HepG2 (cell line): Measurements from ENCODE around the gene SLC6A12. TPM values are rescaled to one million over a fixed set of nuclear protein-coding genes. Genes with fewer than 3 reads are reported as not detected.

Experiments
- ATAC-seq: fragments of 200-7000 bp; cut with Tn5 transposase; 3 replicates; pipeline ENCODE4 v1.9.1; 2020; ENCODE audit warnings: mild to moderate bottlenecking, moderate library complexity
- BruUV-seq: library from RNA; stranded (reverse); fragments of 400-500 nt; replicated peaks from 2 replicates; lab custom pipeline; 2021; lab: Mats Ljungman, UMichigan
- CTCF ChIA-PET: fragments of 300-600 bp; formaldehyde crosslinking; extraction: SDS; loops from one replicate; lab custom pipeline; 2021; ENCODE audit warnings: low total read pairs, inconsistent platforms, low intra/inter-chr PET ratio; lab: Yijun Ruan, JAX
- POLR2A ChIA-PET: fragments of 350-600 bp; sonication (Branson Sonifier 250); formaldehyde crosslinking; loops from one replicate; lab custom pipeline; 2020; ENCODE audit warnings: antibody characterized with exemption, inconsistent platforms; lab: Yijun Ruan, JAX
- DNase-seq: peaks from one replicate; pipeline ENCODE4 v3.0.0-alpha.2; 2015; ENCODE audit warnings: low spot score
- FAIRE-seq: peaks from 3 replicates; lab custom pipeline; 2011; peaks lifted over from hg19 to GRCh38; lab: Jason Lieb, UNC
- H2AFZ ChIP-seq: one replicate; pipeline ENCODE4 v1.6.1; 2011; ENCODE audit warnings: low read length, inconsistent platforms
- H3K27ac ChIP-seq: fragments of 300-600 bp; 3 replicates; pipeline ENCODE4 v1.8.0; 2011; ENCODE audit warnings: mixed run types, mild to moderate bottlenecking, mixed read lengths, low read length, inconsistent platforms; ENCODE audit not compliant: insufficient read depth; ENCODE audit errors: extremely low read length
- H3K27me3 ChIP-seq, 2 experiments: fragments of 200-600 bp in 1 of 2; 2 replicates in 1 of 2; 3 replicates in 1 of 2; pipeline versions ENCODE4 v1.6.0 to v1.8.0; 2011; ENCODE audit warnings: low read length in 2 of 2, mild to moderate bottlenecking in 2 of 2, moderate library complexity in 2 of 2, inconsistent platforms in 1 of 2; ENCODE audit not compliant: insufficient read depth in 2 of 2, control insufficient read depth in 1 of 2
- H3K36me3 ChIP-seq, 2 experiments: fragments of 200-600 bp in 1 of 2; replicated peaks in 1 of 2; 2 replicates in 1 of 2; 3 replicates in 1 of 2; pipeline versions ENCODE4 v1.5.1 to v1.8.0; 2011; ENCODE audit warnings: low read length in 2 of 2, inconsistent platforms in 1 of 2; ENCODE audit not compliant: insufficient read depth in 2 of 2, control insufficient read depth in 1 of 2
- H3K4me1 ChIP-seq: 2 replicates; pipeline ENCODE4 v1.5.1; 2012; ENCODE audit warnings: low read length, inconsistent platforms; ENCODE audit not compliant: insufficient read depth
- H3K4me2 ChIP-seq: 2 replicates; pipeline ENCODE4 v1.6.0; 2011; ENCODE audit warnings: low read depth, low read length, inconsistent platforms
- H3K4me3 ChIP-seq, 3 experiments: fragments of 200-600 bp in 1 of 3; sonication (generic), shearing (Covaris generic) in 1 of 3; replicated peaks in 1 of 3; 2 replicates each; pipeline ENCODE4 v1.5.1; 2011 to 2016; ENCODE audit warnings: low read length in 3 of 3, inconsistent platforms in 2 of 3, low read depth in 2 of 3, mild to moderate bottlenecking in 2 of 3, control low read depth in 1 of 3, mixed read lengths in 1 of 3; ENCODE audit not compliant: insufficient read depth in 1 of 3
- H3K79me2 ChIP-seq: one replicate; pipeline ENCODE4 v1.6.1; 2011; ENCODE audit warnings: low read length, inconsistent platforms; ENCODE audit not compliant: insufficient read depth
- H3K9ac ChIP-seq: 2 replicates; pipeline ENCODE4 v1.6.0; 2011; ENCODE audit warnings: mild to moderate bottlenecking, low read depth, low read length, inconsistent platforms; ENCODE audit not compliant: insufficient read depth
- H3K9me3 ChIP-seq: 2 replicates; pipeline ENCODE4 v1.5.1; 2012; ENCODE audit warnings: mild to moderate bottlenecking, low read length
- H4K20me1 ChIP-seq: 2 replicates; pipeline ENCODE4 v1.6.0; 2011; ENCODE audit warnings: inconsistent platforms, mild to moderate bottlenecking, low read length, moderate library complexity; ENCODE audit not compliant: insufficient read depth
- HMGA1 ChIP-seq: sonication (generic); formaldehyde crosslinking; conservative IDR thresholded peaks from 2 replicates; pipeline ENCODE4 v1.4.0; 2020; ENCODE audit warnings: missing genetic modification reagents
- LRRFIP1 ChIP-seq: sonication (generic); formaldehyde crosslinking; conservative IDR thresholded peaks from 2 replicates; pipeline ENCODE4 v1.4.0; 2020; ENCODE audit warnings: missing genetic modification reagents
- NFATC3 ChIP-seq: sonication (generic); formaldehyde crosslinking; IDR thresholded peaks from 2 replicates; pipeline ENCODE4 v1.5.1; 2020; ENCODE audit warnings: mild to moderate bottlenecking, missing genetic modification reagents
- SMAD1 ChIP-seq: sonication (generic); formaldehyde crosslinking; IDR thresholded peaks from 2 replicates; pipeline ENCODE4 v1.4.0; 2020; ENCODE audit warnings: missing genetic modification reagents, low read depth, mild to moderate bottlenecking, borderline replicate concordance
- TBL1XR1 ChIP-seq: fragments of 150-350 bp; IDR thresholded peaks from 2 replicates; pipeline ENCODE4 v1.6.1; 2014; ENCODE audit warnings: borderline replicate concordance, low read length; ENCODE audit not compliant: partially characterized antibody
- U2AF1 ChIP-seq: fragments of 200-400 bp; formaldehyde crosslinking; optimal IDR thresholded peaks from 2 replicates; pipeline ENCODE3; 2017; ENCODE audit warnings: mild to moderate bottlenecking, low read depth, low read length
- ZFP36L2 ChIP-seq: sonication (generic); formaldehyde crosslinking; IDR thresholded peaks from 2 replicates; pipeline ENCODE4 v1.4.0; 2020; ENCODE audit warnings: missing genetic modification reagents
- ZKSCAN8 ChIP-seq: IDR thresholded peaks from 2 replicates; pipeline ENCODE4 v1.6.1; 2016; ENCODE audit warnings: borderline replicate concordance, missing genetic modification reagents, missing compliant biosample characterization
- WGBS: methylation state at CpG from one replicate; pipeline ENCODE4 v1.1.6; 2017; ENCODE audit warnings: low lambda C conversion rate; 5-methylcytosine and 5-hydroxymethylcytosine counted together
- in situ Hi-C: cut with HindIII; loops from 2 replicates; pipeline ENCODE4 v1.10.0; 2017; ENCODE audit warnings: low pct_unique_long_range_greater_than_20kb; ENCODE audit not compliant: extremely low pct_ligation_motif_present
- intact Hi-C: fragments of 100-400 bp; cut with micrococcal nuclease; formaldehyde crosslinking; loops from one replicate; pipeline ENCODE4 v1.10.0; 2022; ENCODE audit not compliant: unreplicated experiment
- polyA plus RNA-seq, 8 experiments: library from polyadenylated mRNA; depleted of rRNA in 3 of 8; stranded (reverse) in 7 of 8; unstranded in 1 of 8; fragments of >200 nt; fragmentation: Illumina TruSeq in 4 of 8; extraction: Trizol in 4 of 8; gene quantifications; 2 replicates each; pipeline versions ENCODE4 v1.2.1 to v1.2.3, GENCODE V29; 2011 to 2016; ENCODE audit warnings: low read depth in 4 of 8, missing spikeins in 1 of 8, mixed read lengths in 1 of 8; ENCODE audit not compliant: insufficient read depth in 1 of 8
- total RNA-seq, 5 experiments: library from RNA; depleted of rRNA; stranded (reverse); fragments of >200 nt; fragmentation: Illumina TruSeq; extraction: Trizol; gene quantifications; 2 replicates each; pipeline ENCODE4 v1.2.3, GENCODE V29; 2016; ENCODE audit warnings: low read depth in 1 of 5

Gene SLC6A12
- total and polyA plus RNA-seq, 2 of the 13 experiments (the other 11 are each of a cell fraction or from before 2014, with no cell fraction given): 3.7 to 18.8 TPM

- FAIRE-seq (no peak), ATAC-seq (no peak), DNase-seq (no peak)
- ChIA-PET POLR2A (interaction anchor here (0.8 kb wide), 1 partner anchor 19 kb away, joined by 3 read pairs; no protein-coding TSS in a partner anchor), CTCF (no interaction called here)
- Histone ChIP-seq H4K20me1 (no peaks in the 10 kb centered on the region), H3K9me3 (no peaks in the 10 kb centered on the region), H3K9ac (no peak overlapping the region), H3K27ac (no peak overlapping the region), H3K4me2 (peak overlapping the region; percentile 55), H3K27me3 (no peaks in the 10 kb centered on the region; a peak in 1 of 5 replicates), H3K79me2 (no peaks in the 10 kb centered on the region), H3K4me1 (peaks cover 49% of the 10 kb centered on the region), H2AFZ (no peak overlapping the region), H3K4me3 (no peak overlapping the region)
- intact Hi-C loops: no loop called here
- in situ Hi-C loops: no loop called here
- WGBS: 90% methylated on average over 3 of the region's 3 CpGs
- TF ChIP-seq TBL1XR1 (no peak), NFATC3 (CRISPR knock-in tag) (no peak)
- TF ChIP-seq, all 625 proteins: peak for 0
- H3K36me3 ChIP-seq: no peaks in the 10 kb centered on the region
- no TSS peak for BruUV-seq
These were observed 43.0 kb upstream of the SLC6A12 start for GRCh38 chr12:256958-257357.

GRCh38 chr12:256225-256624 is 42.3 kb upstream of the SLC6A12 start:
- Histone ChIP-seq H3K36me3 (no peaks in the 10 kb centered on the region), H2AFZ (no peak overlapping the region), H3K4me1 (peaks cover 53% of the 10 kb centered on the region), H3K9me3 (no peaks in the 10 kb centered on the region), H3K4me3 (no peak overlapping the region), H3K4me2 (no peak overlapping the region), H4K20me1 (no peaks in the 10 kb centered on the region), H3K79me2 (no peaks in the 10 kb centered on the region), H3K27ac (no peak overlapping the region), H3K27me3 (no peaks in the 10 kb centered on the region), H3K9ac (no peak overlapping the region)
- no TSS peak for BruUV-seq
- ATAC-seq (no peak), FAIRE-seq (no peak), DNase-seq (no peak)
- POLR2A ChIA-PET: no interaction called here
- 92% methylated on average over 6 of the region's 6 CpGs for WGBS
- intact Hi-C loops: no loop called here
- CTCF ChIA-PET: no interaction called here
- TF ChIP-seq HMGA1 (CRISPR knock-in tag): no peak
- no peak for TF ChIP-seq U2AF1
- TF ChIP-seq SMAD1: no peak
- TF ChIP-seq ZKSCAN8 (CRISPR knock-in tag): no peak
- no peak for TF ChIP-seq LRRFIP1 (CRISPR knock-in tag)
- TF ChIP-seq ZFP36L2: no peak
- in situ Hi-C loops: no loop called here
